Activated B cell treated with CpG ODN at 0.5 μM for 24 hours (primary cell): ENCODE measurements around the gene ARMC12. TPM values are rescaled to one million over a fixed set of nuclear protein-coding genes. Genes with fewer than 3 reads are reported as not detected.

Experiments
- ATAC-seq: fragments of 200-7000 bp; cut with Tn5 transposase; one replicate; pipeline ENCODE4 v1.10.0; 2021; ENCODE audit warnings: low read depth, mild to moderate bottlenecking, moderate library complexity
- CTCF ChIA-PET: fragments of 350-600 bp; sonication (Branson Sonifier 250); formaldehyde crosslinking; loops from one replicate; lab custom pipeline; 2021; ENCODE audit warnings: antibody characterized with exemption; lab: Charles Lee
- POLR2A ChIA-PET: fragments of 350-600 bp; sonication (Branson Sonifier 250); formaldehyde crosslinking; loops from one replicate; lab custom pipeline; 2021; ENCODE audit warnings: antibody characterized with exemption; lab: Charles Lee
- DNase-seq: peaks from one replicate; pipeline ENCODE4 v3.0.0; 2022
- H3K27ac Mint-ChIP-seq: one replicate; pipeline ENCODE4 v1.8.0; 2020; ENCODE audit warnings: mixed read lengths
- H3K27me3 Mint-ChIP-seq: one replicate; pipeline ENCODE4 v1.8.0; 2021; ENCODE audit warnings: mixed read lengths
- H3K36me3 Mint-ChIP-seq: one replicate; pipeline ENCODE4 v1.8.0; 2021; ENCODE audit warnings: low read depth, mixed read lengths
- H3K4me1 Mint-ChIP-seq: one replicate; pipeline ENCODE4 v1.8.0; 2021; ENCODE audit warnings: mixed read lengths
- H3K4me3 Mint-ChIP-seq: one replicate; pipeline ENCODE4 v1.8.0; 2020; ENCODE audit warnings: mild to moderate bottlenecking, mixed read lengths
- H3K9me3 Mint-ChIP-seq: one replicate; pipeline ENCODE4 v1.8.0; 2020; ENCODE audit warnings: mixed read lengths
- CTCF ChIP-seq: fragments of 200-600 bp; IDR thresholded peaks from one replicate; pipeline ENCODE4 v1.8.0; 2022; ENCODE audit warnings: antibody characterized with exemption, mild to moderate bottlenecking
- intact Hi-C: fragments of 100-400 bp; cut with micrococcal nuclease; formaldehyde crosslinking; loops from one replicate; pipeline ENCODE4 v1.15.1; 2024
- total RNA-seq: library from RNA; stranded (reverse); gene quantifications from 2 replicates; pipeline ENCODE4 v1.2.3, GENCODE V29; 2022

ARMC12 gene
- total RNA-seq, 1 donor from 2014 or later: 0.89 TPM

GRCh38 chr6:35759426-35759825 is 22.6 kb downstream of the ARMC12 start:
- CTCF ChIA-PET: no interaction called here
- peaks cover 38% of the 10 kb centered on the region for H3K4me1 Mint-ChIP-seq
- no peak overlapping the region for H3K4me3 Mint-ChIP-seq
- peaks cover 24% of the 10 kb centered on the region for H3K27me3 Mint-ChIP-seq
- DNase-seq (no peak), ATAC-seq (no peak)
- no peaks in the 10 kb centered on the region for H3K9me3 Mint-ChIP-seq
- peaks cover 3% of the 10 kb centered on the region for H3K36me3 Mint-ChIP-seq
- TF ChIP-seq CTCF: no peak
- no peak overlapping the region for H3K27ac Mint-ChIP-seq
- intact Hi-C loops: no loop called here
- POLR2A ChIA-PET: interaction anchor here (0.9 to 1.6 kb wide), 3 partner anchors 11 to 32 kb away, joined by 3 to 6 read pairs (median 3); no protein-coding TSS in a partner anchor

GRCh38 chr6:35765739-35766138 is 28.9 kb downstream of the ARMC12 start:
- ChIA-PET POLR2A (no interaction called here), CTCF (no interaction called here)
- H3K4me3 Mint-ChIP-seq: no peak overlapping the region
- peaks cover 20% of the 10 kb centered on the region for H3K27me3 Mint-ChIP-seq
- TF ChIP-seq CTCF: no peak
- intact Hi-C loops: no loop called here
- ATAC-seq: no peak
- DNase-seq: no peak
- no peaks in the 10 kb centered on the region for H3K36me3 Mint-ChIP-seq
- H3K4me1 Mint-ChIP-seq: peaks cover 26% of the 10 kb centered on the region
- no peak overlapping the region for H3K27ac Mint-ChIP-seq
- H3K9me3 Mint-ChIP-seq: no peaks in the 10 kb centered on the region

- no peak overlapping the region for H3K27ac Mint-ChIP-seq
- POLR2A ChIA-PET: no interaction called here
Measured at GRCh38 chr6:35769211-35769610, 32.4 kb downstream of the ARMC12 start.

GRCh38 chr6:35771343-35771627 is 34.5 kb downstream of the ARMC12 start:
- DNase-seq (no peak), ATAC-seq (no peak)
- Mint-ChIP-seq H3K27ac (peak overlapping the region; percentile 95), H3K36me3 (no peaks in the 10 kb centered on the region), H3K9me3 (no peaks in the 10 kb centered on the region), H3K27me3 (no peaks in the 10 kb centered on the region), H3K4me3 (peak overlapping the region; percentile 74), H3K4me1 (peaks cover 30% of the 10 kb centered on the region)
- CTCF ChIA-PET: no interaction called here
- POLR2A ChIA-PET: no interaction called here
- no peak for TF ChIP-seq CTCF
- intact Hi-C loops: no loop called here

More at GRCh38 chr6:35769211-35769610, 32.4 kb downstream of the ARMC12 start:
- no peak for TF ChIP-seq CTCF
- no peak for DNase-seq
- H3K27me3 Mint-ChIP-seq: peaks cover 3% of the 10 kb centered on the region
- no peaks in the 10 kb centered on the region for H3K9me3 Mint-ChIP-seq
- ATAC-seq: no peak
- H3K4me1 Mint-ChIP-seq: peaks cover 32% of the 10 kb centered on the region
- no peaks in the 10 kb centered on the region for H3K36me3 Mint-ChIP-seq
- intact Hi-C loops: no loop called here
- H3K4me3 Mint-ChIP-seq: no peak overlapping the region
- CTCF ChIA-PET: interaction anchor here (0.8 kb wide), 1 partner anchor 32 kb away, joined by 3 read pairs; no protein-coding TSS in a partner anchor

GRCh38 chr6:35774116-35774794 is 37.4 kb downstream of the ARMC12 start:
- ATAC-seq (no peak), DNase-seq (no peak)
- CTCF ChIA-PET: no interaction called here
- Mint-ChIP-seq H3K4me3 (no peak overlapping the region), H3K36me3 (no peaks in the 10 kb centered on the region), H3K27ac (no peak overlapping the region), H3K4me1 (peaks cover 40% of the 10 kb centered on the region), H3K27me3 (peaks cover 1% of the 10 kb centered on the region), H3K9me3 (no peaks in the 10 kb centered on the region)
- intact Hi-C loops: no loop called here
- POLR2A ChIA-PET: interaction anchor here (0.7 kb wide), 1 partner anchor 121 kb away, joined by 6 read pairs; no protein-coding TSS in a partner anchor
- TF ChIP-seq CTCF: no peak
